B cell (primary cell): Measurements from ENCODE around the gene AGAP1. TPM values are rescaled to one million over a fixed set of nuclear protein-coding genes. Genes with fewer than 3 reads are reported as not detected.

Experiments used
- ATAC-seq: fragments of 200-7000 bp; cut with Tn5 transposase; one replicate; pipeline ENCODE4 v1.10.0; 2021; ENCODE audit warnings: low read depth, mild to moderate bottlenecking, moderate number of reproducible peaks, moderate library complexity
- CTCF ChIA-PET: fragments of 350-600 bp; sonication (Branson Sonifier 250); formaldehyde crosslinking; loops from one replicate; lab custom pipeline; 2021; ENCODE audit warnings: antibody characterized with exemption, inconsistent platforms; lab: Charles Lee
- POLR2A ChIA-PET: fragments of 350-600 bp; sonication (Branson Sonifier 250); formaldehyde crosslinking; loops from one replicate; lab custom pipeline; 2021; ENCODE audit warnings: antibody characterized with exemption; lab: Charles Lee
- DNase-seq: peaks from one replicate; pipeline ENCODE4 v3.0.0; 2013
- H2AFZ ChIP-seq: 2 replicates; pipeline ENCODE4 v1.6.1; 2012; ENCODE audit warnings: mild to moderate bottlenecking, low read depth, low read length; ENCODE audit not compliant: insufficient read depth, poor library complexity, severe bottlenecking
- H3K27ac ChIP-seq, 2 donors: 1 replicate in 1 of 2; 2 replicates in 1 of 2; pipeline ENCODE4 v1.5.1; 2012 to 2013; ENCODE audit warnings: low read length in 2 of 2, mild to moderate bottlenecking in 2 of 2, moderate library complexity in 1 of 2
- H3K27me3 ChIP-seq, 4 experiments: fragments of 200-600 bp in 1 of 4; sonication (generic) in 1 of 4; replicated peaks in 1 of 4; 1 replicate in 2 of 4; 2 replicates in 2 of 4; pipeline versions ENCODE4 v1.6.1 to v1.7.0; 2013 to 2016; ENCODE audit warnings: low read length in 3 of 4, mild to moderate bottlenecking in 2 of 4, mixed read lengths in 1 of 4, moderate library complexity in 1 of 4; ENCODE audit not compliant: insufficient read depth in 4 of 4, control insufficient read depth in 3 of 4; ENCODE audit errors: control extremely low read depth in 1 of 4
- H3K36me3 ChIP-seq, 2 experiments: replicated peaks in 1 of 2; 1 replicate in 1 of 2; 2 replicates in 1 of 2; pipeline versions ENCODE4 v1.6.1 to v1.7.1; 2013; ENCODE audit warnings: low read length in 1 of 2; ENCODE audit not compliant: insufficient read depth in 2 of 2, control insufficient read depth in 1 of 2; ENCODE audit errors: control extremely low read depth in 1 of 2, extremely low read depth in 1 of 2
- H3K4me1 ChIP-seq, 2 donors: fragments of 200-600 bp in 1 of 2; sonication (generic) in 1 of 2; 1 replicate in 1 of 2; 2 replicates in 1 of 2; pipeline versions ENCODE4 v1.5.1 to v1.6.1; 2013 to 2017; ENCODE audit warnings: low read length in 2 of 2; ENCODE audit not compliant: control insufficient read depth in 2 of 2, insufficient read depth in 2 of 2
- H3K4me2 ChIP-seq: replicated peaks from 2 replicates; pipeline ENCODE3; 2012; ENCODE audit warnings: mild to moderate bottlenecking, low read depth, low read length; ENCODE audit not compliant: poor library complexity, severe bottlenecking
- H3K4me3 ChIP-seq, 5 experiments: fragments of 200-600 bp in 1 of 5; sonication (generic) in 1 of 5; 1 replicate in 3 of 5; 2 replicates in 2 of 5; pipeline versions ENCODE4 v1.5.1 to v1.7.0; 2011 to 2016; ENCODE audit warnings: low read length in 4 of 5, mild to moderate bottlenecking in 4 of 5, low read depth in 2 of 5, control low read depth in 1 of 5, moderate library complexity in 1 of 5; ENCODE audit not compliant: insufficient read depth in 1 of 5; ENCODE audit errors: control extremely low read depth in 1 of 5, extremely low read depth in 1 of 5
- H3K79me2 ChIP-seq: fragments of 200-600 bp; sonication (generic); one replicate; pipeline ENCODE4 v1.6.0; 2016; ENCODE audit warnings: low read length; ENCODE audit not compliant: control insufficient read depth, insufficient read depth
- H3K9ac ChIP-seq: fragments of 200-600 bp; sonication (generic); 2 replicates; pipeline ENCODE4 v1.6.1; 2017; ENCODE audit warnings: mild to moderate bottlenecking, low read length, moderate library complexity
- H3K9me3 ChIP-seq, 3 donors: one replicate each; pipeline versions ENCODE4 v1.6.1 to v1.7.1; 2013; ENCODE audit warnings: low read length in 2 of 3; ENCODE audit not compliant: control insufficient read depth in 2 of 3, insufficient read depth in 1 of 3; ENCODE audit errors: control extremely low read depth in 1 of 3
- H4K20me1 ChIP-seq: 2 replicates; pipeline ENCODE4 v1.6.0; 2012; ENCODE audit warnings: mild to moderate bottlenecking, low read length; ENCODE audit not compliant: insufficient read depth, control insufficient read depth, poor library complexity, severe bottlenecking
- H3K27ac Mint-ChIP-seq: one replicate; pipeline ENCODE4 v1.8.0; 2021; ENCODE audit warnings: mixed read lengths
- H3K27me3 Mint-ChIP-seq: one replicate; pipeline ENCODE4 v1.8.0; 2021; ENCODE audit warnings: mixed read lengths
- H3K4me1 Mint-ChIP-seq: one replicate; pipeline ENCODE4 v1.8.0; 2021; ENCODE audit warnings: mixed read lengths
- H3K4me3 Mint-ChIP-seq: one replicate; pipeline ENCODE4 v1.8.0; 2021; ENCODE audit warnings: mixed read lengths
- H3K9me3 Mint-ChIP-seq: one replicate; pipeline ENCODE4 v1.8.0; 2022; ENCODE audit warnings: mixed read lengths; ENCODE audit not compliant: insufficient read depth
- CTCF ChIP-seq: fragments of 200-600 bp; IDR thresholded peaks from one replicate; pipeline ENCODE4 v1.8.0; 2022; ENCODE audit warnings: antibody characterized with exemption, mild to moderate bottlenecking
- EZH2 ChIP-seq: IDR thresholded peaks from 2 replicates; pipeline ENCODE4 v1.6.1; 2012; ENCODE audit warnings: borderline replicate concordance, low read depth, mild to moderate bottlenecking, moderate library complexity, low read length; ENCODE audit not compliant: insufficient read depth, poor library complexity, severe bottlenecking
- WGBS: methylation state at CpG from one replicate; pipeline ENCODE4 v1.1.5; 2013; ENCODE audit warnings: missing lambda C conversion rate; ENCODE audit not compliant: insufficient coverage; 5-methylcytosine and 5-hydroxymethylcytosine counted together
- intact Hi-C: fragments of 100-400 bp; cut with micrococcal nuclease; formaldehyde crosslinking; loops from one replicate; pipeline ENCODE4 v1.10.0; 2022
- polyA plus RNA-seq: library from polyadenylated mRNA; depleted of rRNA; stranded (reverse); fragments of >200 nt; gene quantifications from 2 replicates; pipeline ENCODE4 v1.2.3, GENCODE V29; 2012
- total RNA-seq, 2 donors: library from RNA; stranded (reverse); fragments of 120-200 nt in 1 of 2; gene quantifications; 1 replicate in 1 of 2; 2 replicates in 1 of 2; pipeline versions ENCODE4 v1.2.3 to v1.2.4, GENCODE V29; 2013 to 2022

AGAP1 gene
- total and polyA plus RNA-seq, 2 donors (not counting 1 experiment from before 2014, with no cell fraction given) = 0.01 TPM; not detected in 1

GRCh38 chr2:235705296-235705695, 211.5 kb downstream of the AGAP1 start:
- no peak for DNase-seq
- no peak overlapping the region for H3K27ac ChIP-seq
- no peak for TF ChIP-seq EZH2
- TF ChIP-seq CTCF = no peak
- H3K9ac ChIP-seq = no peak overlapping the region
- no peaks in the 10 kb centered on the region for H3K4me1 ChIP-seq
- no peak for ATAC-seq
- intact Hi-C loops = no loop called here
- no peak overlapping the region for H3K4me3 Mint-ChIP-seq
- H2AFZ ChIP-seq = no peak overlapping the region
- H3K9me3 Mint-ChIP-seq = no peaks in the 10 kb centered on the region
- no peaks in the 10 kb centered on the region for H3K79me2 ChIP-seq
- CTCF ChIA-PET = no interaction called here
- no peak overlapping the region for H3K4me2 ChIP-seq
- peaks cover 4% of the 10 kb centered on the region for H3K27me3 Mint-ChIP-seq
- H3K27me3 ChIP-seq = no peaks in the 10 kb centered on the region
- no peaks in the 10 kb centered on the region for H3K4me1 Mint-ChIP-seq
- H3K9me3 ChIP-seq = peaks cover 0 to 5% (median 0%) of the 10 kb centered on the region in 3 donors
- H3K4me3 ChIP-seq = no peak overlapping the region
- POLR2A ChIA-PET = no interaction called here
- 92% methylated on average over 5 of the region's 8 CpGs for whole genome bisulfite sequencing
- H3K36me3 ChIP-seq = no peaks in the 10 kb centered on the region
- H4K20me1 ChIP-seq = no peaks in the 10 kb centered on the region
- no peak overlapping the region for H3K27ac Mint-ChIP-seq

- Histone ChIP-seq H3K27me3 (no peaks in the 10 kb centered on the region), H3K36me3 (no peaks in the 10 kb centered on the region), H3K4me2 (no peak overlapping the region), H4K20me1 (no peaks in the 10 kb centered on the region), H2AFZ (no peak overlapping the region), H3K9me3 (peaks cover 0 to 8% (median 0%) of the 10 kb centered on the region in 3 donors), H3K9ac (no peak overlapping the region), H3K79me2 (no peaks in the 10 kb centered on the region), H3K4me1 (no peaks in the 10 kb centered on the region), H3K27ac (no peak overlapping the region), H3K4me3 (no peak overlapping the region)
- Mint-ChIP-seq H3K27me3 (peaks cover 4% of the 10 kb centered on the region), H3K4me3 (no peak overlapping the region), H3K27ac (no peak overlapping the region), H3K4me1 (no peaks in the 10 kb centered on the region), H3K9me3 (no peaks in the 10 kb centered on the region)
- CTCF ChIA-PET = no interaction called here
- 89% methylated on average over 4 of the region's 8 CpGs for WGBS
- DNase-seq = no peak
- POLR2A ChIA-PET = no interaction called here
- TF ChIP-seq EZH2 = no peak
- TF ChIP-seq CTCF = no peak
- ATAC-seq = no peak
- intact Hi-C loops = no loop called here
Measured at GRCh38 chr2:235706506-235706905, 212.7 kb downstream of the AGAP1 start.
